Epidermal melanocyte (primary cell): ENCODE results near the gene MZF1.
"Not testable (repeated sequence)": the region's sequence is repeated elsewhere in the genome, so short reads cannot be mapped to it uniquely, and the experiment has no call there.

Experiments used
- DNase-seq: peaks from one replicate; pipeline ENCODE4 v3.0.0; 2011; ENCODE audit warnings: low spot score; ENCODE audit not compliant: insufficient read length

The MZF1 gene

GRCh38 chr19:58572818-58573657 lies at the start of gene MZF1:
TSS of gene MZF1 (minus strand) at chr19:58573335. CDS start at chr19:58571389, 1,946 bp downstream.
- peak; percentile 99 for DNase-seq

- DNase-seq: not testable (repeated sequence)
These were observed 34.1 kb upstream of the MZF1 start for GRCh38 chr19:58607213-58607612.

DNA sequence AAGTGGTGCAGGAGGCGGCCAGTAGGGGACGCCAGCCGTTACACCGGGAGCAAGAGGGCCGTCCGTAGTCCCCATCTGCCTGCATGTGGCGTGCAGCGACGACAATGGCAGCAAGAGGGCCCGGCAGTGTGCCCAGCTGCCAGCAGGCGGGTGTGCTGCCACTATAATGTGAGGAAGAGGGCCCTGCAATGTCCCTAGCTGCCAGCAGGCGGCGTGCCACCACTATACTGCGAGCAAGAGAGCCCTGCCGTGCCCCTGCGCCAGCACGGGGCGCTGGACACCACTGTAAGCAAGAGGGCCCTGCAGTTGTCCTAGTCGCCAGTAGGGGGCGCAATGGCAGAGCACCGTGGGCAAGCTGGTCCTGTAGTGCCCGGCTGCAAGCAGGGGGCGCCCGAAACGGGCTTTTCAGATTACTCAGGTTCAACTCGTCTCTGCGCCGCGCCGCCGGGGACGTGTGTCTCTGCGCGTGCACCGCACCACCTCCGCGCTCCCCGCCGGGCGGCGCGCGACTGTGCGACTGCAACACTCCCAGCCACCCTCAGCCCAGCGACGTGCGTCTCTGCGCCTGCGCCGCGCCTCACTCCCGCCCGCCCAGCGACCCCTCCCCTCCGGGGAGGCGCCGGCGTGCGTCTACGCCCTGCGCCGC lies 33.2 kb upstream of the MZF1 start:
- DNase-seq: not testable (repeated sequence)

DNA sequence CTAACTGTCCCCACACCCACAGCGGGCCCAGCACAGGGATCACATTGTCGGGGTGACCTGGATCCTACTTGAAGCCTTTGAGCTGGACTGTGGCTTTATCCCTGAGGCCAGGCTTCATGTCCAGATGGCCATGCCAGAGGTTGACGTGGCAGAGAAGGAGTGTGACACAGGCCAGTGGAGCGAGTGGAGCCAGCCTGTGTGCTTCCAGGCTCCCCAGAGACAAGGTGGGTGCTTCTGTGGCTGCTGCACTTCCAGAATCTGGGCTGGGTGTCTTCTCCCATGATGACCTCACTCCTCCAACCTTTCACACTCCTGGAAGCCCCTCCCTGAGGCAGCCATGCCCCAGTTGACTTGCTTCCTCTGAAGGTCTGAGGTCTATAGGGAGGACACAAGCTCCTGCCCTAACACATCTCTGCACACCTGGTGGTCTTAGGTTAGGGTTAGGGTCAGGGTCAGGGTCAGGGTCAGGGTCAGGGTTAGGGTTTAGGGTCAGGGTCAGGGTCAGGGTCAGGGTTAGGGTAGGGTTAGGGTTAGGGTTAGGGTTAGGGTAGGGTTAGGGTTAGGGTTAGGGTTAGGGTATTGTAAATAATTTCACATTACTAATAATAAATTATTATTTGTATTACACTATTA lies 13.1 kb upstream of the MZF1 start:
- DNase-seq: no peak

GRCh38 chr19:58585442-58586132 lies 12.5 kb upstream of the MZF1 start:
- DNase-seq: no peak

DNA sequence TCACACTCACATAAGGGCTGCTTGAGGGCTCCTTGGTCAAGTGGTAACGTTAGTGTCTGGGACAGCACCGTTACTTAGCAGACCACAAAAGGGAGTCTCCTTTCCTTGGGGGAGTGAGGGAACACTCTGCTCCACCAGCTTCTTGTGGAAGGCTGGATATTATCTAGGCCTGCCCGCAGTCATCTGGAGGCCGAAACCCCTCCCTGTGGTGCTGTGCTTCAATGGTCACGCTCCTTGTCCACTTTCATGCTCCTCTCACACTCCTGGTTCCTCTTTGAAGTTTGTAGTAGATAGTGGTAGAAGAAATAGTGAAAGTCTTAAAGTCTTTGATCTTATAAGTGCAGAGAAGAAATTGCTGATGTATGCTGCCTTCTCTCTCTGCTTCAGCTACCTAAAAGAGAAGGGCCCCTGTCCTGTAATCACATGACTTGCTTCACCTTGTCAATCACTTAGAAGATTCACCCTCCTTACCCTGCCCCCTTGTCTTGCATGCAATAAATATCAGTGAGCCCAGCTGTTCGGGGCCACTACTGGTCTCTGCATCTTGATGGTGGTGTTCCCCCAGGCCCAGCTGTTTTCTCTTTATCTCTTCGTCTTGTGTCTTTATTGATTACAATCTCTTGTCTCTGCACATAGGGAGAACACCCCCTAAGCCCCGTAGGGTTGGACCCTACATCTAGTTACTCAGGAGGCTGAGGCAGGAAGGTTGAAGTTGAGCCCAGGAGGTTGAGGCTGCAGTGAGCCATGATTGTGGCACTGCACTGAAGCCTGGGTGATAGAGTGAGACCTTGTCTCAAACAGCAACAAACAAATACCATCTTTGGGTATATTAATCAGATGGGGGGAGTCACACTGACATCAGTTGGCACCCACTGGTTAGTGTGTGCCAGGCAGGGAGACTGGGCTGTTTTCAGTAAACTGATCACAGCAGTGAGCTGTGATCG lies 11.6 kb upstream of the MZF1 start:
- no peak for DNase-seq

- DNase-seq: no peak
These were observed 9.8 kb upstream of the MZF1 start for GRCh38 chr19:58582985-58583384.

DNA sequence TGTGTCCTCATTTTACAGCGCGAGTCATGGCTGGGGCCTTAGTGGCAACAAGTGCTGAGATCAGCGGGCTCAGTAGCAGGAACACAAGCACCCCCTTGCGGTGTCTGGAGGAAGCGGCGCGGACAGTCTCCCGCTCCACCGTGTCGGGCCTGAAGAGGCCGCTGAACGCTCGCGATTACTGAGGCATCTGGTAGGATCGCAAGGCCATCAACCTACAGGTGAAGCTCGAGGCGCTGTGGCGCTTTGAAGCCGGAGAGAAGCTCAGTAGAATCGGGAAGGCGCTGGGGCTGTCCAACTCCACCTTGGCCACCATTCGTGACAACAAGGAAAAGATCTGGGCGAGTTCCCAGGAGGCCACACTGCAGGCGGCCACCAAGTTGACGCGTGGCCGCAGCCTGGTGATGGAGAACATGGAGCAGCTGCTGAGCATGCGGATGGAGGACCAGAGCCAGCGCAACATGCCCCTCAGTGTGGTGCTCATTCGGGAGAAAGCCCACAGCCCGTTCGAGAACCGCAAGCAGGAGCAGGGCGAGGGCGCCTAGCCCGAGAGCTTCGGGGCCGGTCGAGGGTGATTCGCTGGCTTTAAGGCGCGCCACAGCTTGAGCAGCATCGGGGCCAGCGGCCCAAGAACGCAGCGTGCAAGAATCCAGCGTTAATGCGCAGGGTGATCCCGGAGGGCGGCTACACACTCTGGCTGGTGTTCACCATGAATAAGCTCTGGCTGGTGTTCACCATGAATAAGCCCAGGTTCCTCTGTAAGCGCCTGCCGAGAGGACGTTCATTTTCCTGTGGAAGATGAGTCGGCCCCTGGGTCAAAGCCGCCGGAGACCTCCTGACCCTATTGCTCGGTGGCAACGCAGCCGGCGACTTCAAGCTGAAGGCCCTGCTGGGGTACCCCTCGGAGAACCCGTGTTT lies 8.3 kb upstream of the MZF1 start:
- peak; percentile 39 for DNase-seq

DNA sequence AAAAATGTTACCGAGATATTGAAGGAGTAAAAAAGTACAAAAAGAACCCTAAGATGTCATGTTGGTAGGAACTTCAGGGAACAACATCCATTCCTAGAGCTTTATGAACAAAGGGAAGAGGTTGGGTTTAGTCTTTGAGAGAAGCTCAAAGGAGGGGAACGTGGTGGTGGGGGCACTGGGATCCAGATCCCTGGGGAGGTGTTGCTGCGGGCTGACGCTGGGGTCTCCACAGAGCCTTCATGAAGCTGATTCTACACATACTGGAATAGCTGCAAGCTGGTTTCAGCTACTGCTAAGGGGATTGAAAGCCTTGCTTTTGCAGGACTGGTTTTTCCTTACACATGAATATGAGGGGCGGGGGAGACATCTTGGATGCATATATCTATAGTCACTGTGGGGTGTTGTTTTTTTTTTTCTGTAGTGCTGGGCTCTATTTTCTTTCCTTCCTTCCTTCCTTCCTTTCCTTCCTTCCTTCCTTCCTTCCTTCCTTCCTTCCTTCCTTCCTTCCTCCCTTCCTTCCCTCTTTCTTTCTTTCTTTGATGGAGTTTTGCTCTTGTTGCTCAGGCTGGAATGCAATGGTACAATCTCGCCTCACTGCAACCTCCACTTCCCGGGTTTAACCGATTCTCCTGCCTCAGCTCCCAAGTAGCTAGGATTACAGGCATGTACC lies 6.5 kb upstream of the MZF1 start:
- DNase-seq: no peak

GRCh38 chr19:58578012-58578925 lies 5.1 kb upstream of the MZF1 start:
- no peak for DNase-seq

GRCh38 chr19:58577581-58577980 lies 4.4 kb upstream of the MZF1 start:
- DNase-seq: not testable (repeated sequence)

GRCh38 chr19:58575183-58576041 lies 2.3 kb upstream of the MZF1 start:
- DNase-seq: peak; percentile 87

DNA sequence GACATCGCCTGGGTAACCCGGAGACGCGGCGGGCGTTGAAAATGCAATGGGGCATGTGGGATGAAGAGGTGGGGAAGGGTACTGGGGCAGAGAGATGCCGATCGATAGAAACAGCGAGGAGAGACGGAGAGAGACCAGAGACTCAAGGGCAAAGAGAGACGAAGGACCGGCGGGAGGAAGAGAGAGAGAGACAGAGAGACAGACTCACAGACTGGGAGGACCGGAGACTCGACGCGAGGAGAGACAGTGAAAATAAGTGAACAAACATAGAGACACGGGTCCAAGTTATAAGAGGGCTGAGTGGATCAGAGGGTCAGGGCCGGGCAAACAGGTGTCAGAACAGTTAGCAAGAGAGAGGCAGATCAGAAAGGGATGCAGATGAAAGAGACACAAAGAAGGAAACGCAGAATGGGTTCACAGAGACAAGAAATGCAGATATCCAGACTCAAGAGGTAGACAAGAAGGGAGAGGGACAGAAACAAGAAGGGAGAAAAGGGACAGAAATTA lies 576 bp upstream of the MZF1 start:
- DNase-seq: no peak

GRCh38 chr19:58572026-58572817 lies 913 bp downstream of the MZF1 start:
- no peak for DNase-seq

- DNase-seq: no peak
These were observed 1.6 kb downstream of the MZF1 start for GRCh38 chr19:58571575-58571947.
